ENCODE results near the gene LGR6.

LGR6 gene

DNA sequence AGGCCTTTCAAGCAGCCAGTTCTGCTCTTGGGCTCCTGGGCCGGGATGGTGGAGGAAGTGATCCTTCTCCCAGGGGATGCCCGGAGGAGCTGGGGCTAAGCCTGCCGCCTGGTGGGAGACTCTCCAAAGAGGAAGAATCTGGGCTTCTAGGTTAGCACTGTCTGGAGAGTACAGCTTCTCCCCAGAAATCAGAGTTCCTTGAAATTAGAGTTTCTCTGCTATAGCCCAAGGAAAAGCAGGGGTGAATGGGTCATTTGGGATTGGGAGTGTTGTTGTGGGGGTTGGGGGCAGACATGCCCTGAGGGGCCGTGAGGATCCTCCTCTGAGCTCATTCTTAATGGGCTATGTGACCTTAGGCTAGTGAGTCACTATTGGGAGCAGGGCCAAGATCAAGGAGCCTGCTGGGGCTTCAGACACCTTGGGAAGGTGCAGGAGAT, 6.5 kb downstream of the LGR6 start:
- no peak for DNase-seq

GRCh38 chr1:202200669-202201068, 7.1 kb downstream of the LGR6 start:
- DNase-seq, result no peak

DNA sequence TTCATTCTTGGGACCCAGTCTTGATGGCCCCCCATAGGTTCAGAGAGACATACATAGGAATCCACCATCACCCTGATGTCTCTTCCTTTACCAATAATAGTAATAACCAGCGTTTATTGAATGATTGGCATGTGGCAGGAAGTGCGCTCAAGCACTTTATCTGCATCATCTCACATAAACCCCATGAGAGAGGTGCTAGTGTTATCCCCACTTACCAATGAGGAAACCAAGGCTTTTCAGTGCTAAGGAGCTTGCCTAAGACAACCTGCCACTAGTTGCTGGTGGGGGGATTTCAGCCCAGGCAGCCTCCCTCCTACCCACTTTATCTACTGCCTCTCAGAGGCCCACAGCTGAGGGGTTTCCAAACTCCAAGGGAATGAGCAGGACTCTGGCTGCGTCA, 7.7 kb downstream of the LGR6 start:
- no peak for DNase-seq

DNA sequence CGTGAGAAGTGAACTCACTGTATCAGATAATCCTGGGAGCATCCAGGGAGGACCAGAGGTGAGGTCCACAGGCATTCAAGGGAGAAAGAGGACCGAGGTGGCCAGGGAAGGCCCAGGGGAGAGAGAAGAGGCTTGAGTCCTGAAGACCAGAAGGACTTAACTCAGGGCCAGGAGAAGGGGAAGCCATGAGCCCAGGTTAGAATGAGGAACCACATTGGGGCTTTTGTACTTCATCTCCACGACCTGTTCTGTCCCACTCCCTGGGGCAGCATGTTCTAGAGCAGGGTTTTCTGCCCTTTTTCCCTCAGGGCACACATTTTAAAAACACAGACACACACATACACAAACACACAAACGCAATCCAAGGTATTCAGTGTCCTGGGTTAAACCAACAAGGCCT, 8.4 kb downstream of the LGR6 start:
- DNase-seq, result no peak

DNA sequence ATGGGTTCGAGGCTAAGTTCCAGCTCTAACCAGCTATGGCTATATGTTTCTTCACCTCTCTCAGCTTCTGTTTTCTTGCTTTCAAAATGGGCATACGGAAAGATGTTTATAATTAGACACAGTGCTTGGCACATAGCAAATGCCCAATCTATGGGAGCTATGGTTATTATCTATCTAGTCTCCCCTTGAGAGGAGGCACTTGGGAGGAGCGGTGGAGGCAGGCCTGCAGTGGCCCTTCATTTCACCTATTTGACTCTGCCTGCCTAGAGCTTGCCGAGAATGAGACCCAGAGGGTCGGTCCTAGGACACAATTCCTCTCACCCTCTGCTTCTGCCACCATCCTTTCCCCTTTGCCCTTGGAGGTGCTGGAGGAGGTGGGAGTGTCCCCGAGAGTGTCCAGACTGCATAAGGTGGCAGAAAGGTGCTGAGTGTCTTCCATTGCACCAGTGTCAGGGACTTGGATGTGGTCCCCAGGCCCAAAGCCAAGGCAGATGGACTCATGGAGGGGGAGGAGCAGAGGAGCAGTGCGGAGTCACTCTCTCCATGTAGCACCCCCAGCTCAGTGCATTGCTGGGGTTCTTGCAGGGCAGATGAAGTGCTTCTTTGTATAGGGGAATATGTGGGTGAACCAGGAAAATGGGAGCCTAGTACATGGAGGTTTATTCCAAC, 9.0 kb downstream of the LGR6 start:
- DNase-seq, result no peak

DNA sequence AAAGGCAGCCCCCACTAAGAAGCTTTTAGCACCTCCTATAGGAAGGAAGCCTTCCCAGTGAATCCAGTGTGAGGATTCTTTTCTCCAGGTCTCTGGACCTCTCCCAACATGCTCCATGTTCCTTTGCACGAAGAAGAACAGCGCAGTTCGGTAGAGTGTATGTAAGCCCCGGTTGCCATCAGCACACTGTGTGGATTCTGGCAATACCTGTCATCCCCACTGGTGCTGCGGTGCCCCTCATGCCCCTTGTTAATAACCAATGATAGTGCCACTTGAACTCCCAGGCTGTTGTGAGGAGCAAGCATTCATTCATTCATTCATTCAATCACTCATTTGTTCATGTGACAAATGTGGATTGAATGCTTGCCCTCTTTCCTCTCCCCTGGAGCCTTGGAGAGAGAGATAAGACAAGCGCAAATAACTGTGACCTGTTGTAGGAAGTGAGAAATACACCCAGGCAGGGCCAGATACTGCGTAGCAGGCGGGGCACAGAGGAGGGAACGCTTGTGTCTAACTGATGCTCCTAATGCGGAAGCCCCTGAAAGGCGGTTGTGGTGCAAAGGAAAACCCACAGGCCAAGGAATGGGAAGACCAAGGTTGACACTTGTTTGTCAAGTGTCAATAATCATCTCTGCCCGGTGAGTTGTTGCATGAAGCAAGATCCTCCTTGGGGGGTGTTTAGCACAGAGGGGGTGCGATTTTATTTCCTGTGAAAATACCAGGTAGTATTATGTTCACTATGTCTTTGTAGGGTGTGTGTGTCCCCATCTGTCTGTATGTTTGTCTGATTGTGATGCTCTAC, 9.8 kb downstream of the LGR6 start:
- DNase-seq, result no peak

DNA sequence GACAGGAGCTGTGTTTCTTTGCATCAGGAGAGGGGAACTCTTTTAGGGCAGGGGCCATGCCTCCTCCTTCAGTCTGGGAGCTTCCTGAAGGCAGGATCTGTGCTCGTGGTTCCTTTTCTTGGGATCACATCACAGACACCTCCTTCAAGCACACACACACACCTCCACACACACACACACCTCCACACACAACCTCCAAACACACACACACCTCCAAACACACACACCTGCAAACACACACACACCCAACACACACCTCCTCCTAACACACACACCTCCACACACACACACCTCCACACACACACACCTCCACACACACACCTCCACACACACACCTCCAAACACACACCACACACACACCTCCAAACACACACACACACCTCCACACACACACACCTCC, 10.5 kb downstream of the LGR6 start:
- no peak for DNase-seq

DNA sequence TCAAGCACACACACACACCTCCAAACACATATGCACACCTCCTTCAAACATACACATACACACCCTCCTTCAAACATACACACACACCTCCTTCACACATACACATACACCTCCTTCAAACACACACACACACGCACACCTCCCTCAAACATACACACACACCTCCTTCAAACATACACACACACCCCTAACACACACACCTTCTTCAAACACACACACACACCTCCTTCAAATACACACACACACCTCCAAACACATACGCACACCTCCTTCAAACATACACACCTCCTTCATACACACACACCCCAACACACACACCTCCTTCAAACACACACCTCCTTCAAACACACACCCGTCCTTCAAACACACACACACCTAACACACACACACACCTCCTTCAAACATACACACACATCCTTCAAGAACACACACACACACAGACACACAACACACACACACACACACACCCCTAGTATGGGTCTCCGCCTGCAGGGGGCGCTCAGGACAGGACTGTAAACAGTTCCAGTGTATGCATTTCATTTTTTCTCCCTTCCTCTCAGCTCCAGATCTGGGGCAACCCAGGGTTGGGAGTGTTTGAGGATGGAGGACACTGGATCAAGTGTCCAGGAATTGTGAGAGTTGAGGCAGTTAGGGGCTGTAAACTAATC, 12.1 kb downstream of the LGR6 start:
- no peak for DNase-seq

DNA sequence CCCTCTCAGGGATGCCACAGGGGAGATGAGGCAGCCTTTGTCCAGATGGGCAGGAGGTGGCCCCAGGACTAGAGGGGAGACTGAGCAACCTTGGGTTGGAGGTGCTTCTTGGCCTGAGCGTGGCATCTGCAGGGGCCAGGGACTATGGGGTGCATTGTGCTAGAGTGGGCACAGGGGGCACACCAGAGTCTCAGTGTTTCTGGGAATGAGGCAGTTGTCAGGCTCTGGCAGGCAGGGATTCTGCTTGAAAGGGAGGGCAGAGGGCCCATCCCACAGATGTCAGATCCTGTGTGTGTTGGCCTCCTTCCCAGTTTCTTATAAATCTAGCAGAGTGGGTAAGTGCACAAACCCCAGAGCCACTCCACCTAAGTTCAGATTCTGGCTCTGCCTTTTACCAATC, 13.7 kb downstream of the LGR6 start:
- no peak for DNase-seq

- DNase-seq, result no peak
Measured at GRCh38 chr1:202208351-202208857, 14.8 kb downstream of the LGR6 start.

- DNase-seq, result no peak
Measured at GRCh38 chr1:202210385-202210784, 16.8 kb downstream of the LGR6 start.

DNA sequence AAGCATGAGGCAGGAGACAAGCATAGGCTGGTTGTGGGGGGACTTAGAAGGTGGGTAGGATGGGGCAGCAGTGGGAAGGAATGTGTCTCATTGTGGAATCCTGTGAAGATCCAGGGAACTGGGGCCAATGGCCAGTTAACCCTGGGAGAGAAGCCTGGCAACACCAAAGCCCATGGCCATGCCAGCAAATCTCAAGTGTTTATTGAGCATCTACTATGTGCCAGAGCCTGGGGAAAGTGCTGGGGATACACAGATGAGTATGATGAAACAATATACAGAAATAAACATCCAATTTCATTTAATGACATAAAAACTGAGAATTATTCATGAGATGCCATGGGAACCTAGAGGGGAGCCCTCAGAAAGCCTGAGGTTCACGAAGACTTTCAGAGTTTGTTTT, 17.4 kb downstream of the LGR6 start:
- no peak for DNase-seq

- no peak for DNase-seq
Measured at GRCh38 chr1:202212787-202213186, 19.2 kb downstream of the LGR6 start.

DNA sequence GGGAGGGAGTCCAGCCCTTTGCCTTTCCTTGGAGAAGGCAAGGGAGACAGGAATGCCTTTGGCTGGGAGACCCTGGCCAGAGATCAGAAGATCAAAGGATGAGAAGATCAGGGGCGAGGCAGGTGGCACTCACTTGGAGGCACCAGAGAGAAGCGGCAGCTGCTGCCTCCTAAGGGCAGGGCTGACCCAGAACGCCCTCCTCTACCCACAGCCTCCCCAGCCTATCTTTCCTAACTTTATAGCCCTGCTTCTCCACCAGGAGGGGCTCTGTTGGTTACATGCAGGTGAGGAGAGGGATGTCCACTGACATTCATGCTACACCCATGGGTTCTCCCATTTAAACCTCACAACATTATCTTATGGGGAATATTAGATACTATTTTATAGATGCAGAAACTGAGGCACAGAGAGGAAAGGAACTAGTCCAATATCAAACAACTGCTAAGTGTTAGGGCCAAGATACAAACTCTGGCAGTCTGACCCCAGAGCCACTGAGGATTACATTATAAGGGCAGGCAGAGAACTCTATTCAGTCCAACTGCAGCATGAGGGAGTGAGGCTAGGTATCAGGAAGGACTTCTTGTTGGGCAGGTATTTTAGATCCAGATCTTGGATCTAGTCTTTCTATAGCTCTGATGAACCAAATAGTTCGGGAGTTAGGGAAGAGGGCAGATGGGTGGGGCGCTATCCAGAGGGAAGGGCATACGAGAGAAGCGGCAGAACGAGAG, 19.9 kb downstream of the LGR6 start:
- DNase-seq, result no peak

GRCh38 chr1:202214089-202214843, 20.7 kb downstream of the LGR6 start:
- DNase-seq, result no peak

DNA sequence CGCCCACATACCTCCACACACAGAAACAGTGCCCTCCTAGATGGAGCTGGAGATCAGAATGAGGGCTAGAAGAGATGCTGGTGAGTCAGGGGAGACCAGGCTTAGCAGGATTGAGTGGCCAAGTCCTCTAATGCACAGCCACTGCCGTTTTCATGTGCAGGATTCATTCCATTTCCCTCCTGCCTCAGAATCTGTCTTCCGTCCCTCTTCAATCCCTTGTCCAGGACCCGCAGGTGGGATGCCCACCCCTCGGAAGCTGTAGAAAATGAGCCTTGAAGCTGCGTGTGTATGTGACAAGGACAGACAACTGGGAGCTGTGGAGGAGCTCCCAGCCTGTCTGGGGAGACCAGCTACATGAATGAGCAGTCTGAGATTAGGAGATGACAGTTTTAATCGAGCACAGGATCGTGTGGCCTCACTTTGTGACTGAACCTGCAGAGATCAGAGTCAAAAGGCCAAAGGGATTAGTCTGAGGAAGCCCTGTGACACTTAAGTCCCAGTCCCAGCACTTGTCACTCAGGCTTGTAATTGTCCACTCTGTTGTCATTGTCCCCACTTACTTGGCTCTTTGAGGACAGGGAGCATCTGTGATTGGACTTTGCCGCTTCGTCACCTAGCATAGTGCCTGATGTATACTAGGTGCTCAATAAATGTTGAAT, 22.0 kb downstream of the LGR6 start:
- no peak for DNase-seq

DNA sequence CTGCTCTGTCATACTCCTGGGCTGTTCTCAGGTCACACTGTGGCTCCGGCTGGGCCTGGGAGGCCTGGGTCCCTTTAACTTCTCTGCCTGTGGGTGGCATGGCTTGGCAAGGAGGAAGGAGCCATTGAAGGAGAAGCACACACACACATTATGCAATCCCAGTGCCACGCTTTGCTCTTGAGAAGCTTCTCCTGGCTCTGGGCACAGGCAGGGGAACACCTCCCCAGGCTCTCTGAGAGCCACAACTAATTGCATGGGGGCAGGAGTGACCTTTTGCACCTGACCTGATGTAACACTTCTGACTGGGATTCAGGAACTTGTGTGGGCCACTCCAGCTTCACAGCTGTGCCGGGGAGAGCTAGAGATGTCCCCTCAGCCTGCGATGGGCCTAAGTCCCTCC, 23.1 kb downstream of the LGR6 start:
- DNase-seq, result no peak

- DNase-seq, result no peak
Measured at GRCh38 chr1:202217516-202217915, 23.9 kb downstream of the LGR6 start.

GRCh38 chr1:202217951-202218350, 24.4 kb downstream of the LGR6 start:
- DNase-seq, result no peak

GRCh38 chr1:202220733-202221132, 27.1 kb downstream of the LGR6 start:
- no peak for DNase-seq
